Measurements from ENCODE around the gene CFAP119. TPM values are rescaled to one million over a fixed set of nuclear protein-coding genes. Genes with fewer than 3 reads are reported as not detected.

The CFAP119 gene
- polyA plus RNA-seq, 3 donors = 2.4 to 25.3 (median 3.5) TPM

DNA sequence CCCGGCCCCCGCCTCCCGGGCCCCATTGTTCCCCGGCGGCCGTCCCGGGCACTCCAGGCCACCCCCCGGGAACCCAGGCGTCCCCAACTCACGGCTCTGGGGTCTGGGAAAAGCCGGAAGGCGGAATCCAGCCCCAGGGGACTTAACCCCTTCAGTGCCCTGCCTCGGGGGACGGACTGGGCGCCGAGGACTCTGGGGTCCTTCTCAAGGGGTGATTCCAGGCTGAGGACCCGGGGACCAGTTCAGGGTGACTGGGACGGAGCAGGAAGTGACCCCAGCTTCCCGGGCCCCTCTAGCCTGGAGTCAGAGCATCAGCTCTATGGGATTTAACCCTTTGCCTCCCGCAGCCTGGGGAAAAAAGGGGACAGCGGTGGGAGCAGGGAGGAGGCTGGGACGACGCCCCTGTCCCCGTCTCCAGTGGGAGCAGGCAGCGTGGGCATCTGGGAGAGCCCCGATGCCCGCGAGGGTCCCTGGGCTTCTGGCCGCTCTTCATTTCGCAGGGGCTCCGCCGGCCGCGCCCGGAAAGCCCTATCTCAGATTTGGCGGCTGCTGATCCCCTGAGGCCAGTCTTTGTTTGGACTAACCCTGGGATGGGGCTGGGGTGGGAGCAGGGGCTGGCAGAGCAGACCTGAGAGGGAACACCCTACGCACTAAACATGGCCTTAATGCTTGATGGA lies 25.2 kb upstream of the CFAP119 start, which contains the start of gene ZNF629:
Gene ZNF629 (minus strand): TSS at position 270 of the 677 bp plus-strand sequence. CDS start 2,723 bp downstream, outside the sequence.
- H3K79me2 ChIP-seq (ENCODE audit: insufficient read depth, low read length) = peaks cover 24% of the 10 kb centered on the region
- peaks cover 14 to 26% of the 10 kb centered on the region in 2 donors for H3K36me3 Mint-ChIP-seq
- H3K9ac ChIP-seq (ENCODE audit: insufficient read depth, low read length, poor library complexity, severe bottlenecking) = peak within 1 kb of the TSS; percentile 76
- peak within 1 kb of the TSS; percentile 94 to 99 (median 94) for H3K4me3 ChIP-seq (replicated peaks in 1 of 3; ENCODE audit: low read depth in 2 of 3, low read length in 3 of 3)
- H3K4me3 Mint-ChIP-seq = peak within 1 kb of the TSS; percentile 91 to 92
- peaks cover 17 to 22% of the 10 kb centered on the region in 2 donors for H3K36me3 ChIP-seq (replicated peaks in 1 of 2; ENCODE audit: control insufficient read depth in 1 of 2, insufficient read depth in 2 of 2, low read length in 2 of 2)
- peaks cover 28% of the 10 kb centered on the region for H3K4me1 Mint-ChIP-seq
- H3K27me3 ChIP-seq (ENCODE audit: control insufficient read depth in 2 of 2, insufficient read depth in 2 of 2, low read length in 2 of 2) = no peaks in the 10 kb centered on the region
- H3K4me1 ChIP-seq (ENCODE audit: control insufficient read depth in 1 of 2, insufficient read depth in 2 of 2, low read length in 2 of 2) = peaks cover 15 to 19% of the 10 kb centered on the region in 2 donors
- H2AFZ ChIP-seq (ENCODE audit: insufficient read depth, low read depth, low read length, poor library complexity, severe bottlenecking) = peak within 1 kb of the TSS; percentile 98
- DNase-seq = peak; percentile 36 to 38 (median 37)
- H3K9me3 Mint-ChIP-seq = peaks cover 0 to 2% (median 0%) of the 10 kb centered on the region in 7 donors
- intact Hi-C loops (cut with micrococcal nuclease) = loop anchor here in 1 of 2 donors (2.0 kb wide), 1 partner anchor 20 kb away; no protein-coding TSS in a partner anchor
- H3K27ac ChIP-seq (ENCODE audit: low read depth in 1 of 2, low read length in 2 of 2) = peak within 1 kb of the TSS; percentile 29 to 67
- TF ChIP-seq, protein P1, sequence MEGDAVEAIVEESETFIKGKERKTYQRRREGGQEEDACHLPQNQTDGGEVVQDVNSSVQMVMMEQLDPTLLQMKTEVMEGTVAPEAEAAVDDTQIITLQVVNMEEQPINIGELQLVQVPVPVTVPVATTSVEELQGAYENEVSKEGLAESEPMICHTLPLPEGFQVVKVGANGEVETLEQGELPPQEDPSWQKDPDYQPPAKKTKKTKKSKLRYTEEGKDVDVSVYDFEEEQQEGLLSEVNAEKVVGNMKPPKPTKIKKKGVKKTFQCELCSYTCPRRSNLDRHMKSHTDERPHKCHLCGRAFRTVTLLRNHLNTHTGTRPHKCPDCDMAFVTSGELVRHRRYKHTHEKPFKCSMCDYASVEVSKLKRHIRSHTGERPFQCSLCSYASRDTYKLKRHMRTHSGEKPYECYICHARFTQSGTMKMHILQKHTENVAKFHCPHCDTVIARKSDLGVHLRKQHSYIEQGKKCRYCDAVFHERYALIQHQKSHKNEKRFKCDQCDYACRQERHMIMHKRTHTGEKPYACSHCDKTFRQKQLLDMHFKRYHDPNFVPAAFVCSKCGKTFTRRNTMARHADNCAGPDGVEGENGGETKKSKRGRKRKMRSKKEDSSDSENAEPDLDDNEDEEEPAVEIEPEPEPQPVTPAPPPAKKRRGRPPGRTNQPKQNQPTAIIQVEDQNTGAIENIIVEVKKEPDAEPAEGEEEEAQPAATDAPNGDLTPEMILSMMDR (IDR thresholded peaks at IDR 0.05) = no peak
- H3K27ac Mint-ChIP-seq = peak within 1 kb of the TSS in 4 of 7 donors; percentile 2 to 77 (median 32)
- peaks cover 0 to 8% (median 4%) of the 10 kb centered on the region in 3 donors for H3K27me3 Mint-ChIP-seq (ENCODE audit: low read depth in 3 of 3)
- no peaks in the 10 kb centered on the region for H3K9me3 ChIP-seq (replicated peaks in 1 of 2; ENCODE audit: control insufficient read depth in 1 of 2, insufficient read depth in 1 of 2, low read length in 2 of 2)
- WGBS (ENCODE audit: insufficient coverage) = under 1% methylated on average over 31 of the region's 37 CpGs
- H3K4me2 ChIP-seq (replicated peaks; ENCODE audit: extremely low read depth, low read length, poor library complexity, severe bottlenecking) = peak within 1 kb of the TSS; percentile 99
- no peaks in the 10 kb centered on the region for H4K20me1 ChIP-seq (ENCODE audit: insufficient read depth, low read length)

DNA sequence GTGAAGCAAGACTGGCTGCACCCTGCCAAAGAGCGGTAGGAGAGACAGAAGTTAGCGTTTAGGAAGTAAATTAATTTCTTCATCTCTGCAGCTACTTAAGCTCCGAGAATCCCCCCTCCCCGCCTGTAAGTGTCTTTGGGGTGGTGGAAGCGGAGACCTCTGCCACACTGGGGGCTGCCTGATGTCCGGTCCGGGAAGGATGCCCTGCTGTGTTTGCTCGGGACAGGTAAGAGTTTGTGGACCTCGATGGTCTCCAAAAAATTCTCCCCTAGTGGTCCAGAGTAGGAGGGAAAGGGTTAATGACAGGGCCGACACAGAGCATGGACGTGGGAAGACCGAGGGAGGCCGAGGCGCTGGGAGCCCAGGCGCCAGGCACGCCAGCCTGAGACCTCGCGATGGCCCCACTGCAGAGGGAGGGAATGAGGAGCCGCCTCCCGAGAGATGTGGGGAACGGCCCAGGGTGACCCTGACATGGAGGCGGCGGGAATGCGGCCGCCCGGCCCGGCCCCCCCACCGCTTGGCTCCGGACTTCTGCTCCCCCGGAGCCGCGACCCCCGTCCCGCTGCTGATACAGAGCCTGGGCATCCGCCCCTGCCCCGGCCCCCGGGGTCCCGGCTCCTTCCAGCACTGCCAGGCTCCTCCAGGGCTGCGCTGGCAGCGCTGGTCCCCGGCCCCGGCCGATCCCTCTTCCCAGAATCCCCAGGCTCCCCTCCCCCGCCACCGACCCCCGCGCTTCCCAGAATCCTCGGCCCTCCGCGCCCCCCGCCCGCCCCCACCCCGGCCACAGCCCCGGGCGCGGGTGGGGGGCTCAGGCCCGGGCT lies 24.5 kb upstream of the CFAP119 start:
- 0% methylated on average over 29 of the region's 57 CpGs for WGBS (ENCODE audit: insufficient coverage)
- peaks cover 19 to 25% of the 10 kb centered on the region in 2 donors for H3K36me3 ChIP-seq (replicated peaks in 1 of 2; ENCODE audit: control insufficient read depth in 1 of 2, insufficient read depth in 2 of 2, low read length in 2 of 2)
- intact Hi-C loops (cut with micrococcal nuclease) = loop anchor here in 1 of 2 donors (2.0 kb wide), 1 partner anchor 20 kb away; no protein-coding TSS in a partner anchor
- peak overlapping the region; percentile 99 for H3K4me2 ChIP-seq (replicated peaks; ENCODE audit: extremely low read depth, low read length, poor library complexity, severe bottlenecking)
- Mint-ChIP-seq H3K27me3 (ENCODE audit: low read depth in 3 of 3) (peaks cover 0 to 8% (median 4%) of the 10 kb centered on the region in 3 donors), H3K36me3 (peaks cover 16 to 31% of the 10 kb centered on the region in 2 donors), H3K4me3 (peak overlapping the region; percentile 90 to 92), H3K4me1 (peaks cover 31% of the 10 kb centered on the region), H3K27ac (peak overlapping the region in 2 of 7 donors; percentile 38 to 77), H3K9me3 (peaks cover 0 to 2% (median 0%) of the 10 kb centered on the region in 7 donors)
- H4K20me1 ChIP-seq (ENCODE audit: insufficient read depth, low read length) = no peaks in the 10 kb centered on the region
- no peaks in the 10 kb centered on the region for H3K27me3 ChIP-seq (ENCODE audit: control insufficient read depth in 2 of 2, insufficient read depth in 2 of 2, low read length in 2 of 2)
- peaks cover 24% of the 10 kb centered on the region for H3K79me2 ChIP-seq (ENCODE audit: insufficient read depth, low read length)
- peak overlapping the region; percentile 94 to 99 (median 94) for H3K4me3 ChIP-seq (replicated peaks in 1 of 3; ENCODE audit: low read depth in 2 of 3, low read length in 3 of 3)
- TF ChIP-seq, protein P1 (IDR thresholded peaks at IDR 0.05) = no peak
- H3K27ac ChIP-seq (ENCODE audit: low read depth in 1 of 2, low read length in 2 of 2) = no peak overlapping the region
- H3K4me1 ChIP-seq (ENCODE audit: control insufficient read depth in 1 of 2, insufficient read depth in 2 of 2, low read length in 2 of 2) = peaks cover 15 to 19% of the 10 kb centered on the region in 2 donors
- DNase-seq = no peak
- peak overlapping the region; percentile 76 for H3K9ac ChIP-seq (ENCODE audit: insufficient read depth, low read length, poor library complexity, severe bottlenecking)
- H2AFZ ChIP-seq (ENCODE audit: insufficient read depth, low read depth, low read length, poor library complexity, severe bottlenecking) = peak overlapping the region; percentile 98
- no peaks in the 10 kb centered on the region for H3K9me3 ChIP-seq (replicated peaks in 1 of 2; ENCODE audit: control insufficient read depth in 1 of 2, insufficient read depth in 1 of 2, low read length in 2 of 2)
